ENCODE measurements around the gene BPIFB2. TPM values are rescaled to one million over a fixed set of nuclear protein-coding genes. Genes with fewer than 3 reads are reported as not detected.

Gene BPIFB2
- total RNA-seq, 1 experiment from 2014 or later, result 0.15 TPM

GRCh38 chr20:32969356-32970114, 38.0 kb upstream of the BPIFB2 start (continued):
- TF ChIP-seq, protein P1, sequence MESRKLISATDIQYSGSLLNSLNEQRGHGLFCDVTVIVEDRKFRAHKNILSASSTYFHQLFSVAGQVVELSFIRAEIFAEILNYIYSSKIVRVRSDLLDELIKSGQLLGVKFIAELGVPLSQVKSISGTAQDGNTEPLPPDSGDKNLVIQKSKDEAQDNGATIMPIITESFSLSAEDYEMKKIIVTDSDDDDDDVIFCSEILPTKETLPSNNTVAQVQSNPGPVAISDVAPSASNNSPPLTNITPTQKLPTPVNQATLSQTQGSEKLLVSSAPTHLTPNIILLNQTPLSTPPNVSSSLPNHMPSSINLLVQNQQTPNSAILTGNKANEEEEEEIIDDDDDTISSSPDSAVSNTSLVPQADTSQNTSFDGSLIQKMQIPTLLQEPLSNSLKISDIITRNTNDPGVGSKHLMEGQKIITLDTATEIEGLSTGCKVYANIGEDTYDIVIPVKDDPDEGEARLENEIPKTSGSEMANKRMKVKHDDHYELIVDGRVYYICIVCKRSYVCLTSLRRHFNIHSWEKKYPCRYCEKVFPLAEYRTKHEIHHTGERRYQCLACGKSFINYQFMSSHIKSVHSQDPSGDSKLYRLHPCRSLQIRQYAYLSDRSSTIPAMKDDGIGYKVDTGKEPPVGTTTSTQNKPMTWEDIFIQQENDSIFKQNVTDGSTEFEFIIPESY (IDR thresholded peaks at IDR 0.05; ENCODE audit: extremely low read depth, insufficient replicate concordance, low read length), result no peak
- TF ChIP-seq ZNF274 (IDR thresholded peaks at IDR 0.05; ENCODE audit: low read depth, low read length) (no peak), SP1 (IDR thresholded peaks at IDR 0.05; ENCODE audit: low read depth) (no peak), ELF1 (IDR thresholded peaks at IDR 0.05; ENCODE audit: borderline replicate concordance, low read depth) (no peak), SRF (IDR thresholded peaks at IDR 0.05; ENCODE audit: low read depth) (no peak), CBX3 (IDR thresholded peaks at IDR 0.05; ENCODE audit: low read depth) (no peak), RAD21 (IDR thresholded peaks at IDR 0.05; ENCODE audit: low read depth) (no peak), ZFX (IDR thresholded peaks at IDR 0.05) (no peak), POLR2AphosphoS5 (IDR thresholded peaks at IDR 0.05; ENCODE audit: low read depth, low read length) (no peak), EZH2phosphoT487 (IDR thresholded peaks at IDR 0.05; ENCODE audit: borderline replicate concordance) (no peak)
- TF ChIP-seq, protein P2, sequence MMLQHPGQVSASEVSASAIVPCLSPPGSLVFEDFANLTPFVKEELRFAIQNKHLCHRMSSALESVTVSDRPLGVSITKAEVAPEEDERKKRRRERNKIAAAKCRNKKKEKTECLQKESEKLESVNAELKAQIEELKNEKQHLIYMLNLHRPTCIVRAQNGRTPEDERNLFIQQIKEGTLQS (IDR thresholded peaks at IDR 0.05), result no peak

DNA sequence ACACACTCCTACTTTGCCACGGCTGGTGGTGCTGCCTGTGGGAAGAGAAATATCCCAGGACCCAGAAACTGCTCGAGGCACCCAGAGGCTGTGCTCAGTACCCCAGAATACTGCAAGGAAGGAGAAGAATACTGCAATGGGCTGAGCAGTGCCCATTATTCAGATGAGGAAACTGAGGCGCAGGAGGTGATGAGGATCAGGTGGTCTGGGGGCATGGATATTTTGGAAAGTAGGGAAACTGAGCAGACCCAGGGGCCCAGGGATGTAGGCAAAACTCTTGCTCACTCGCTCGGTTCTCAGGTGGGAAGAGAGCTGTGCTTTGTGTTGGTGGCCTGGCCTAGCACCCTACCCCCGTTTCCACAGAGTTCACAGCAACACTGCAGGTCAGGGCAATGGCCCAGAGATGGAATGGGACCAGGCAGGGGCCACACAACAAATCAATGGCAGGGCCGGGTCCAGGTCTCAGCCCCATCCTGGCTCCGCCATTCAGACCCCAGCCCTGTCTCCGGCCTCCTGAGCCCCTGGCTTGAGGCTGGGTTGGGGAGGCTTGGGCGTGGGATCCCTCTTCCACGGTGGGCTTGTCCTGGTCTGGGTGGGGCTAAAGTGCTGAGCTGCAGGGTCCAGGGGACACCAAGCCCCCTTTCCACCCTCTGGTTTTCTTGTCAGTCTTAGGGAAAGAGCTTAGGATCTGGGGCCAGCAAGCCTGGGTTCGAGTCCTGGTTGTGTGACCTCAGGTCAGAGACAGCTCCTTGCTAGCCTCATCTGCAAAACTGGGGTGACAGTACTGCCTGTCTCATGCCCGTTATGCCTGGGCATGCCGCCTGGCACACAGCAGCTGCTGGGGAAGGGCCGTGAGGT, 37.2 kb upstream of the BPIFB2 start:
- Histone ChIP-seq H3K9ac (ENCODE audit: low read length) (no peak overlapping the region), H3K27me3 (ENCODE audit: insufficient read depth, low read length) (no peaks in the 10 kb centered on the region), H2AFZ (ENCODE audit: low read depth, low read length, poor library complexity, severe bottlenecking) (no peak overlapping the region), H3K4me3 (replicated peaks in 1 of 2; ENCODE audit: low read depth in 1 of 2, low read length in 2 of 2) (no peak overlapping the region), H4K20me1 (ENCODE audit: insufficient read depth) (no peaks in the 10 kb centered on the region), H3K4me2 (ENCODE audit: low read length) (no peak overlapping the region), H3K9me3 (ENCODE audit: control insufficient read depth in 1 of 2, insufficient read depth in 1 of 2, low read depth in 1 of 2, low read length in 2 of 2) (no peaks in the 10 kb centered on the region), H3K27ac (ENCODE audit: low read depth, low read length) (no peak overlapping the region), H3K36me3 (ENCODE audit: control insufficient read depth in 1 of 2, insufficient read depth in 2 of 2, low read length in 2 of 2) (no peaks in the 10 kb centered on the region), H3K79me2 (ENCODE audit: insufficient read depth, low read length) (no peaks in the 10 kb centered on the region), H3K9me2 (ENCODE audit: insufficient read depth) (no peaks in the 10 kb centered on the region), H3K4me1 (ENCODE audit: control insufficient read depth in 1 of 2, insufficient read depth in 2 of 2, low read length in 2 of 2) (no peaks in the 10 kb centered on the region)
- BruUV-seq (replicated peaks), result no TSS peak
- DNase-seq (ENCODE audit: low read depth, low spot score) (no peak), ATAC-seq (no peak)
- RAD21 ChIA-PET (ENCODE audit: low non-redundant PET in 1 of 2, low total read pairs in 2 of 2, uncharacterized antibody in 2 of 2, unreplicated experiment in 2 of 2), result no interaction called here
- no peak for TF ChIP-seq MAX (IDR thresholded peaks at IDR 0.05)
- TF ChIP-seq SRF (IDR thresholded peaks at IDR 0.05; ENCODE audit: low read depth), result no peak
- TF ChIP-seq EGR1 (IDR thresholded peaks at IDR 0.05; ENCODE audit: low read depth), result no peak
- TF ChIP-seq EZH2 (IDR thresholded peaks at IDR 0.05), result no peak
- no peak for TF ChIP-seq EZH2phosphoT487 (IDR thresholded peaks at IDR 0.05; ENCODE audit: borderline replicate concordance)
- POLR2A ChIA-PET, result no interaction called here
- intact Hi-C loops (cut with micrococcal nuclease), result no loop called here
- CTCF ChIA-PET, result no interaction called here

Data from HCT116 (cell line).